Measurements from ENCODE around the gene ITIH2. TPM values are rescaled to one million over a fixed set of nuclear protein-coding genes. Genes with fewer than 3 reads are reported as not detected.

Gene ITIH2
- total and polyA plus RNA-seq, 2 of the 8 experiments (the other 6 are each of a cell fraction or from before 2014, with no cell fraction given): not detected

DNA sequence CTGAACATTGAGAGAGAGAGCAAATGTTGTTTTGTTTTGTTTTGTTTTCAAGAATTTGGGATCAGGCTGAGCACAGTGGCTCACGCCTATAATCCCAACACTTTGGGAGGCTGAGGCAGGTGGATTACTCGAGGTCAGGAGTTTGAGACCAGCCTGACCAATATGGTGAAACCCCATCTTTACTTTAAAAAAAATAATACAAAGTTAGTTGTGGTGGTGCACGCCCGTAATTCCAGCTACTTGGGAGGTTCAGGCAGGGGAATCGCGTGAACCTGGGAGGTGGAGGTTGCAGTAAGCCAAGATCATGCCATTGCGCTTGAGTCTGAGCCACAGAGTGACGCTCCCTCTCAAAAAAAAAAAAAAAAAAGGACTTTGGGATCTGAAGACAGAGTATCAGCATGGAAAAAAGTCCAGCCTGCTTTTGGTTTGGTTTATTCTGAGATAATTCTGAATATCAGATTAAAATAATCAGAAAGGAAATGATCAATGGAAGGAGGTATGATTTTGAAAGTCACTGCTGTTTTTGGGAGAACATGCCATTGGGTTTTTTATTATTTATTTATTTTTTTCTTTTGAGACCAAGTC is 1.9 kb upstream of the ITIH2 start (continued):
- no peak for TF ChIP-seq RFX5 (IDR thresholded peaks at IDR 0.05; ENCODE audit: borderline replicate concordance, low read depth, low read length)
- no peak for TF ChIP-seq RXRA (IDR thresholded peaks at IDR 0.05; ENCODE audit: insufficient read depth, low read depth, low read length)

Measured in H1 (cell line).